WTC11 (cell line): ENCODE data around the gene CFL1. TPM values are rescaled to one million over a fixed set of nuclear protein-coding genes. Genes with fewer than 3 reads are reported as not detected.

Experiments used
- AR ChIP-seq: fragments of 250-450 bp; sonication (Bioruptor Pico); IDR thresholded peaks from 2 replicates; pipeline ENCODE4 v1.9.0; 2021; ENCODE audit warnings: mild to moderate bottlenecking
- ATF1 ChIP-seq: sonication (generic); formaldehyde crosslinking; IDR thresholded peaks from 2 replicates; pipeline ENCODE4 v1.8.1; 2023; ENCODE audit warnings: mild to moderate bottlenecking, moderate library complexity, missing genetic modification reagents
- ATF6 ChIP-seq: sonication (generic); formaldehyde crosslinking; IDR thresholded peaks from 2 replicates; pipeline ENCODE4 v1.8.1; 2023; ENCODE audit warnings: mild to moderate bottlenecking, missing genetic modification reagents
- CBFB ChIP-seq: sonication (generic); formaldehyde crosslinking; IDR thresholded peaks from 2 replicates; pipeline ENCODE4 v1.8.1; 2022; ENCODE audit warnings: mild to moderate bottlenecking, low read depth, missing genetic modification reagents
- E2F5 ChIP-seq: sonication (generic); formaldehyde crosslinking; IDR thresholded peaks from 2 replicates; pipeline ENCODE4 v1.8.1; 2022; ENCODE audit warnings: mild to moderate bottlenecking, moderate library complexity, missing genetic modification reagents
- ELF4 ChIP-seq: sonication (generic); formaldehyde crosslinking; IDR thresholded peaks from 2 replicates; pipeline ENCODE4 v1.8.1; 2022; ENCODE audit warnings: low read depth, mild to moderate bottlenecking, moderate library complexity, missing genetic modification reagents
- ERG ChIP-seq: fragments of 250-450 bp; sonication (Bioruptor Pico); IDR thresholded peaks from 2 replicates; pipeline ENCODE4 v1.8.0; 2021; ENCODE audit warnings: mild to moderate bottlenecking
- ESRRA ChIP-seq: sonication (generic); formaldehyde crosslinking; IDR thresholded peaks from 2 replicates; pipeline ENCODE4 v1.8.1; 2022; ENCODE audit warnings: mild to moderate bottlenecking, missing genetic modification reagents, borderline replicate concordance
- ETV6 ChIP-seq: sonication (generic); formaldehyde crosslinking; IDR thresholded peaks from 2 replicates; pipeline ENCODE4 v1.8.1; 2022; ENCODE audit warnings: mild to moderate bottlenecking, missing genetic modification reagents
- HMGXB4 ChIP-seq: sonication (generic); formaldehyde crosslinking; IDR thresholded peaks from 2 replicates; pipeline ENCODE4 v1.8.1; 2023; ENCODE audit warnings: mild to moderate bottlenecking, moderate library complexity, missing genetic modification reagents
- IRF2 ChIP-seq: sonication (generic); formaldehyde crosslinking; IDR thresholded peaks from 2 replicates; pipeline ENCODE4 v1.8.0; 2022; ENCODE audit warnings: low read depth, missing genetic modification reagents, borderline replicate concordance
- JUN ChIP-seq: sonication (generic); formaldehyde crosslinking; IDR thresholded peaks from 2 replicates; pipeline ENCODE4 v1.8.0; 2023; ENCODE audit warnings: mild to moderate bottlenecking, missing genetic modification reagents
- NFATC4 ChIP-seq: fragments of 250-450 bp; sonication (Bioruptor Pico); IDR thresholded peaks from 2 replicates; pipeline ENCODE4 v1.9.0; 2021; ENCODE audit warnings: mild to moderate bottlenecking
- NFE2L1 ChIP-seq: sonication (generic); formaldehyde crosslinking; IDR thresholded peaks from 2 replicates; pipeline ENCODE4 v1.8.1; 2023; ENCODE audit warnings: missing genetic modification reagents
- PRRX2 ChIP-seq: fragments of 250-450 bp; sonication (Bioruptor Pico); IDR thresholded peaks from 2 replicates; pipeline ENCODE4 v1.8.0; 2021; ENCODE audit warnings: mild to moderate bottlenecking
- TP53 ChIP-seq: sonication (generic); formaldehyde crosslinking; IDR thresholded peaks from 2 replicates; pipeline ENCODE4 v1.8.1; 2023; ENCODE audit warnings: mild to moderate bottlenecking, missing genetic modification reagents
- USF1 ChIP-seq: sonication (generic); formaldehyde crosslinking; IDR thresholded peaks from 2 replicates; pipeline ENCODE4 v1.8.0; 2022; ENCODE audit warnings: mild to moderate bottlenecking, missing genetic modification reagents
- ZNF396 ChIP-seq: fragments of 250-450 bp; sonication (Bioruptor Pico); IDR thresholded peaks from 2 replicates; pipeline ENCODE4 v1.8.0; 2021; ENCODE audit warnings: mild to moderate bottlenecking, moderate library complexity, borderline replicate concordance
- ZNF425 ChIP-seq: fragments of 250-450 bp; sonication (Bioruptor Pico); conservative IDR thresholded peaks from 2 replicates; pipeline ENCODE4 v1.9.0; 2021; ENCODE audit warnings: mild to moderate bottlenecking
- ZNF532 ChIP-seq: fragments of 250-450 bp; sonication (Bioruptor Pico); IDR thresholded peaks from 2 replicates; pipeline ENCODE4 v1.9.0; 2021; ENCODE audit warnings: mild to moderate bottlenecking, borderline replicate concordance
- ZNF671 ChIP-seq: fragments of 250-450 bp; sonication (Bioruptor Pico); IDR thresholded peaks from 2 replicates; pipeline ENCODE4 v1.8.0; 2021; ENCODE audit warnings: mild to moderate bottlenecking
- total RNA-seq: library from RNA; stranded (reverse); gene quantifications from 3 replicates; pipeline ENCODE4 v1.2.3, GENCODE V29; 2021

CFL1 gene
- total RNA-seq, 1 experiment from 2014 or later = 1,073 TPM

- peak; percentile 45 for TF ChIP-seq AR (CRISPR knock-in tag)
- TF ChIP-seq ATF1 = no peak
- no peak for TF ChIP-seq USF1 (CRISPR knock-in tag)
- no peak for TF ChIP-seq ETV6 (CRISPR knock-in tag)
- peak; percentile 22; the same call in 1 of the 2 replicates for TF ChIP-seq PRRX2
- TF ChIP-seq ATF6 = no peak
- TF ChIP-seq IRF2 (CRISPR knock-in tag) = no peak
- no peak for TF ChIP-seq CBFB (CRISPR knock-in tag)
- TF ChIP-seq NFE2L1 (CRISPR knock-in tag) = no peak
- no peak for TF ChIP-seq ZNF532 (CRISPR knock-in tag)
- no peak for TF ChIP-seq E2F5 (CRISPR knock-in tag)
- TF ChIP-seq ZNF425 (CRISPR knock-in tag) = no peak
- no peak for TF ChIP-seq JUN
- TF ChIP-seq NFATC4 (CRISPR knock-in tag) = peak; percentile 67
- no peak for TF ChIP-seq ELF4
- no peak for TF ChIP-seq TP53
- no peak for TF ChIP-seq HMGXB4 (CRISPR knock-in tag)
- no peak for TF ChIP-seq ERG (CRISPR knock-in tag)
- TF ChIP-seq ZNF671 = 0 out of 2 replicates have a peak, but pooled peaks have one; percentile 38
- TF ChIP-seq ZNF396 (CRISPR knock-in tag) = no peak
- no peak for TF ChIP-seq ESRRA (CRISPR knock-in tag)
Observed at GRCh38 chr11:65868076-65868667, 10.2 kb upstream of the CFL1 start (continued).
